Occipital lobe (tissue), 2 donors: ENCODE data around the gene GJB5. TPM values are rescaled to one million over a fixed set of nuclear protein-coding genes. Genes with fewer than 3 reads are reported as not detected.
"Not testable (repeated sequence)": the region's sequence is repeated elsewhere in the genome, so short reads cannot be mapped to it uniquely, and the experiment has no call there.

Source experiments
- DNase-seq: peaks from one replicate; lab custom pipeline; 2025; lab: John Stamatoyannopoulos, UW
- total RNA-seq: library from RNA; depleted of rRNA; stranded (reverse); fragments of >200 nt; gene quantifications from one replicate; pipeline ENCODE4 v1.2.3, GENCODE V29; 2014

GJB5 gene
- total RNA-seq = not detected

- DNase-seq = no peak
Observed at GRCh38 chr1:34754964-34755637, at the start of gene GJB5. Gene GJB5 (plus strand): TSS chr1:34755047. CDS start chr1:34757331, 2,284 bp downstream.

- DNase-seq = no peak
Observed at GRCh38 chr1:34705077-34705476, 49.8 kb upstream of the GJB5 start.

DNA sequence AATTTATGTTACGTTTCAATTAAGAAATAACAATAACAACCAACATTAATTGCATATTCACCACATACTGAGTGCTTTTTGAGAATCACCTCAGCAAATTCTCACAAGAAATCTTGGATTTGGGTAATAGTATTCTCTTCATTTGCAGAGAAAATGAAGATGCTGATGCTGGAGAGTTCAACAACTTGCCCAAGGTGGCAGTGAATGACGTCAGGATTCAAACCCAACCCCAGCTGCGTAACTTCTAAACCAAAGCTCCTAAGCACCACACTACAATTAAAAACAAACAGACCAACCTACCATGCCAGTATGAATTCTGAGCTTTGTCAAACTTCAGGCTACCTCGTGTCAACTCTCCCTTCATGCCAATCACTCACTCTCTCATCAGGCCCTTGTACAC lies 46.7 kb upstream of the GJB5 start:
- no peak for DNase-seq

DNA sequence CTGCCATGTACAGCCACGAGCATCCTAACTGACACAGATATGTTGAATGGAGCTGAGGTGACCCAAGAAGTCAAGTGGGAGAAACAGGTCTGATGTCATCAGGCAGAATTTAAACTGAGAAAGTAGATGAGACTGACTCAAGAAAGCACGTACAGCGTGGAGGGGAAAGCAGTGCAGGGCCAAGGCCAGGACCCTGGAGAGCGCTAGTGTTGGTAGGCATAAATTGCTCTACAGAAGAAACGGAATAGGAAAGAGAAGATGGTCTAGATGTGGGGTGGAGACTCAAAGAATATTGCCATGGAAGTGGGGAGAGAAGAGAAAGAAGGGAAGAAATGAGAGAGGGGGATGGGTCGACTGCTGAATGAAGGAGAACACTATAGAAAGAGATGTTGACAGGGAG lies 45.3 kb upstream of the GJB5 start:
- no peak for DNase-seq

- DNase-seq = no peak
Observed at GRCh38 chr1:34710812-34711211, 44.0 kb upstream of the GJB5 start.

DNA sequence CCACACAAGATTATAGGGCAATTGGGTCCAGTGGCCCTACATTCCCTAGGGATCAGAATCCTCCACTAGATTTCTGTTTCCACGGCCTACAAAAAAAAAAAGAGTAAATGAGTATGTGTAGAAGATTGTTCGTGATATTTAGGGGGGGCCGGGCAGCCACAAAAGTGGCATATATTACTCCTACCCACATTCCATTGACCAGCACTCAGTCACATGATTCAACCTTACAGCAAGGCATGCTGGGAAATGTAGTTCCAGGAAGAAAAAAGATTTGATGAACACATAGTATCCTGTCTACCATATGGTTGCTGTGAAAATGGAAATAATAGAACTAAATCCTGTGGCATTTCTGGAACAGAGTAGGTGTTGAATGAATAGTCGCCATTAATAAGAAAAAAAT lies 43.4 kb upstream of the GJB5 start:
- no peak for DNase-seq

GRCh38 chr1:34712007-34712688 lies 42.7 kb upstream of the GJB5 start:
- DNase-seq = no peak

GRCh38 chr1:34713443-34713842 lies 41.4 kb upstream of the GJB5 start:
- DNase-seq = no peak

GRCh38 chr1:34714386-34714785 lies 40.5 kb upstream of the GJB5 start:
- DNase-seq = no peak

DNA sequence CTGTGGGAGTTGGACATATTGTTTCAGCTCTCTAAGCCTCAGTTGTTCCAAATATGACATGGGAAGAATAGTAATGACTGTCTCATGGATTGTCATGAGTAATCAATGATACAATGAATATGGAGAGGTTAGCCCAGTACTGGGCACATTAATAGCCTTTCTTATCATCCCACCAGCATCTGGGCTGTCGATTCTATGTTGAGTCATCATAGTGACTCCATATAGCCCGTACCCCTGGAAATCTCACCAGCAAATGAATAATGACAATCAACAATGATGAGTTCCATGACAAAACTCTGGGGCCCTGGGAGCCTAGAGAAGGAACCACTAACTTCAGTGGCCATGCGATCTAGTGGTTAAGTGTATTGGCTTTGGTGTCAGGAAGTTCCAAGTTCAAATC lies 39.7 kb upstream of the GJB5 start:
- DNase-seq = no peak

GRCh38 chr1:34721241-34721640 lies 33.6 kb upstream of the GJB5 start:
- no peak for DNase-seq

DNA sequence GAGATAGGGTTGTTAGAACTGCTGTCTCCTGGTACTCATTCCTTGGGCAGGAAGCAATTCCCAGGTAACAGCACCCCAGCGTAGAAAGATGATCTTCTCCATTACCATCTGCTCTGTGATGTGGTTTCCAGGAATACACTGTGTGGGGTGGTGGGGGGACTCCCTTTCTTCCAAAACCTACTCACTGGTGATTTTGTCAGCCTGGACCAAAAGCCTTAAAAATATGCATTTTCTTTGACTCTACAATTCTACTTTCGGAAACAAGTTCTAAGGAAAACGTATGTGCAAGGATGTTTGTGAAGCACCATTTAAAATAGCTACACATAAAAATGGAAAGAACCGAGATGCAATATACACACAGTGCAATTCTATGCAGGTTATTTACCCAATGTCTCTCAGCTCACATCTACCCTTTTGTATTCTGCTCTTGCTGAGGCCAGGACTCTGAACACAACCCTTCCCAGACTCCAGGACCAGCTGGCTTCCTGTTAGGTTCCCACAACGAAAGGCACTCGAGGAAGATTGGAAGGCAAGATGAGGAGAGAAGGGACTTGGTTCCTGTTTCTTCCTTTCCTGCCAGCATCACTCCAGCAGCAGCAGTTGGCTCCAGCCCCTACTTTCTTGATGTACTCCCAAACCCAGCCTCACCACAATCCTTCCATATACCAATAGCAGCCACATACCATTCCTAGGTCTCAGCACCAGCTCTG lies 33.0 kb upstream of the GJB5 start:
- DNase-seq = no peak

GRCh38 chr1:34726861-34727260 lies 28.0 kb upstream of the GJB5 start:
- no peak for DNase-seq

DNA sequence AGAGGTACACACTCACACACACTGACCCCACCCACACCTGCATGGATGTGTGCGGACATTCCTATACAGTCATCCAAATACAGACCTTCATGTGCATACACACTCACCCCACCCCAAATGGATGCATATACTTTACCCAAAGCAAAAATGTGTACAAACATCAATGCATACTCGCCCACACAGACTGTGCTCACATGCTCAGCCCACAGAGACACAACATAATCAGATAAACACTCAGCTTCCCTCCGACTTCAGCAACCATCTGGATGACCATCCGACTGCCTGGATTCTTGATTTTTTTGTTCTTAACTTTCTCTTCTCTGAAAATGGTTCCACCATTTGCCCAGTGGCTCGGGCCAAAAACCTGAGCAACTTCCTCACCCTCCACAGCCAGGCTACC lies 24.4 kb upstream of the GJB5 start:
- DNase-seq = no peak

DNA sequence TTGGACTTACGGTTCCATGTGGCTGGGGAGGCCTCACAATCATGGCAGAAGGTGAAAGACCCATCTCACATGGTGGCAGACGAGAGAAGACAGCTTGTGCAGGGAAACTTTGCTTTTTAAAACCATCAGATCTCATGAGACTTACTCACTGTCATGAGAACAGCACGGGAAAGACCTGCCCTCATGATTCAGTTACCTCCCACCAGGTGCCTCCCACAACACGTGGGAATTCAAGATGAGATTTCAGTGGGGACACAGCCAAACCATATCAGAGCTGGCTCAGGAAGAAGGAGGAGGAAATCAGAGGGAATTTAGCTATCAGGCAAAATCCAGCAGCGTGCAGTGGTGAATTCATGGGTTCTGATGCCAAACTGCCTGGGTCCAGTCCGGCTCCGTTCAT lies 22.0 kb upstream of the GJB5 start:
- not testable (repeated sequence) for DNase-seq

GRCh38 chr1:34736692-34737091 lies 18.2 kb upstream of the GJB5 start:
- DNase-seq = no peak

GRCh38 chr1:34737236-34737635 lies 17.6 kb upstream of the GJB5 start:
- DNase-seq = not testable (repeated sequence)

- no peak for DNase-seq
Observed at GRCh38 chr1:34739613-34740012, 15.2 kb upstream of the GJB5 start.

DNA sequence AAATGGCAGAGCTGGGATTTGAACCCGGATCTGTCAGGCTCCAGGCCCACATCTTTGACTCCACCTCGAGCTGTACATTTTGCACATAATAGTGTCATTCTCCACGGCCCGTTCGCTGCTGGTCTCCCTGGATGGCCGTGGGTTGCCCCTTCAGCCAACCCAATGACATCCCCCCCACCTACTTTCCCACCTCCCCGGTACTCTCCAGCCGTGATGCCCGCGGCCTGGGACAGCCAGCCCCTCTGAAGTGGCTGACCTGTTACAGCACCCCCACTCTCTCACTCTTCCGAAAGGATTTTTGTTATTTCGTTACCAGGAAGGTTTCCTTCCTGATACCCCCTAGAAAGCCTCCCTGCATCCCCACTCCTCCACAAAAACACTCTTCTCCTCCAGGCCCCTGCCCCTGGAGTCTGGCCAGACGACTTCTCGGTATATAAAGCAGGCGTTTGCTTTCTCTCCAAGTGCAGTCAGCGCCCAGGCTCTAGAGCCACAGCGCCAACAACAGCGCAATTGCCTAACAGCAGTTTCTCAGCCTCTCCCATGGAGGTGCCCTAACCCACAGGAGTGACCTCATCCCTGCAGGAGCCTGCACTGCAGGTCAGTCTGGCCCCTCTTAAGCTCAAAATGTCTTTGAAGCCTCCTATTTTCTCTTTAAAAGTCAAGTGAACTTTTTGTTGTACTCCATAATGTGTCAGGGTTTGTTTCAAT lies 14.5 kb upstream of the GJB5 start:
- DNase-seq = no peak

DNA sequence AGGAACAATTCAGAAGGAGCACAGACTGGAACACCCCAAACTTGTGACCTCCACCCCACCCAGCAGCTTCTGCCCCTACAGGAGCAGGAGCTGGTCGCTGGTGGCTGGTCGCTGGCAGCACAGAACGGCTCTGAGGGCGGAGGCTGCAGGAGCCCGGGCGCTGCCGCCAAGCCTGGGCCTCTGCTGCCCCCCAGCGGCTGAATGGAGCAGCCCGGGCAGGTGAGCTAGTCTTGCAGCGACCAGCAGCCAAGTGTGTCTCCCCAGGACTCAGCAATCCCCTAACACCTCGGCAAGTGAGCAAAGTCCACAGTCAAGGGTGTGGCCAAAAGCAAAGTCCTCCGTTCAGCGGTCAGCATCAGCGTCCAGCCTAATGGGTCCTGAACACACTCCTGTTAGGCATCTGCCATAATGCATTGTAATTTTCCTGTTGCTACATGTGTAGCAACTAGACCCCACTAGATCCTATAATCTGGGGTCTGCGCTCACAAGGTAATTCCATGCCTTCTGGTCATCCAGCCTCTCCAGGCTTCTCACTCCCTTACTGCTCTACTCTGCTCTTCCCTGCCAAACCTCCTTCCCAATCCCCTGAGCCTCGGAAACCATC lies 12.1 kb upstream of the GJB5 start:
- peak; percentile 64 for DNase-seq

- no peak for DNase-seq
Observed at GRCh38 chr1:34743775-34744174, 11.1 kb upstream of the GJB5 start.

GRCh38 chr1:34744851-34745250 lies 10.0 kb upstream of the GJB5 start:
- DNase-seq = peak; percentile 33
